GM19035 (cell line): ENCODE measurements around the gene MAGEA4.

Experiments used
- ATAC-seq: cut with Tn5 transposase; IDR thresholded peaks from one replicate; pipeline ENCODE4 v1.9.1; 2021; ENCODE audit not compliant: unreplicated experiment

MAGEA4 gene

GRCh38 chrX:151922692-151923091, 10.0 kb downstream of the MAGEA4 start:
- no peak for ATAC-seq

- no peak for ATAC-seq
Observed at GRCh38 chrX:151923648-151924047, 11.0 kb downstream of the MAGEA4 start.

GRCh38 chrX:151929126-151929525, 16.4 kb downstream of the MAGEA4 start:
- ATAC-seq, result no peak

GRCh38 chrX:151935358-151935757, 22.7 kb downstream of the MAGEA4 start:
- no peak for ATAC-seq

- ATAC-seq, result no peak
Observed at GRCh38 chrX:151938172-151938571, 25.5 kb downstream of the MAGEA4 start.

- no peak for ATAC-seq
Observed at GRCh38 chrX:151954730-151955129, 42.0 kb downstream of the MAGEA4 start.

GRCh38 chrX:151958101-151958500, 45.4 kb downstream of the MAGEA4 start:
- no peak for ATAC-seq

GRCh38 chrX:151962034-151962433, 49.3 kb downstream of the MAGEA4 start:
- no peak for ATAC-seq

GRCh38 chrX:151966236-151966635, 53.5 kb downstream of the MAGEA4 start:
- no peak for ATAC-seq

GRCh38 chrX:151970027-151970426, 57.3 kb downstream of the MAGEA4 start:
- no peak for ATAC-seq

GRCh38 chrX:151970661-151971060, 58.0 kb downstream of the MAGEA4 start:
- no peak for ATAC-seq

- no peak for ATAC-seq
Observed at GRCh38 chrX:151973060-151973661, 60.5 kb downstream of the MAGEA4 start.

- ATAC-seq, result no peak
Observed at GRCh38 chrX:151973851-151974335, 61.2 kb downstream of the MAGEA4 start.
